Keratinocyte (primary cell): ENCODE results near the gene LHX4. TPM values are rescaled to one million over a fixed set of nuclear protein-coding genes. Genes with fewer than 3 reads are reported as not detected.
"Not testable (repeated sequence)": the region's sequence is repeated elsewhere in the genome, so short reads cannot be mapped to it uniquely, and the experiment has no call there.

ENCODE experiments used
- DNase-seq: peaks from one replicate; pipeline ENCODE4 v3.0.0-alpha.2; 2011; ENCODE audit warnings: low read depth, missing footprints, low spot score
- FAIRE-seq: peaks from 2 replicates; lab custom pipeline; 2011; peaks lifted over from hg19 to GRCh38; lab: Jason Lieb, UNC
- H2AFZ ChIP-seq: 2 replicates; pipeline ENCODE4 v1.6.0; 2012; ENCODE audit warnings: low read length, control low read depth, inconsistent platforms; ENCODE audit not compliant: control insufficient read depth
- H3K27ac ChIP-seq: 2 replicates; pipeline ENCODE4 v1.5.1; 2011; ENCODE audit warnings: low read length; ENCODE audit not compliant: control insufficient read depth, insufficient read depth
- H3K27me3 ChIP-seq: 3 replicates; pipeline ENCODE4 v1.6.0; 2011; ENCODE audit warnings: low read length; ENCODE audit not compliant: control insufficient read depth, insufficient read depth; ENCODE audit errors: extremely low read depth
- H3K36me3 ChIP-seq, 2 experiments: 2 replicates in 1 of 2; 3 replicates in 1 of 2; pipeline ENCODE4 v1.5.1; 2011; ENCODE audit warnings: low read length in 2 of 2, mild to moderate bottlenecking in 1 of 2; ENCODE audit not compliant: control insufficient read depth in 2 of 2, insufficient read depth in 2 of 2; ENCODE audit errors: extremely low read depth in 1 of 2
- H3K4me1 ChIP-seq: 3 replicates; pipeline ENCODE4 v1.5.1; 2011; ENCODE audit warnings: low read length; ENCODE audit not compliant: control insufficient read depth, insufficient read depth; ENCODE audit errors: extremely low read depth
- H3K4me2 ChIP-seq: 3 replicates; pipeline ENCODE4 v1.6.0; 2011; ENCODE audit warnings: low read depth, low read length; ENCODE audit not compliant: control insufficient read depth, insufficient read depth; ENCODE audit errors: extremely low read depth
- H3K4me3 ChIP-seq, 3 experiments: fragments of 200-600 bp in 1 of 3; sonication (generic) in 1 of 3; 2 replicates in 2 of 3; 3 replicates in 1 of 3; pipeline ENCODE4 v1.5.1; 2011 to 2016; ENCODE audit warnings: low read length in 3 of 3, mild to moderate bottlenecking in 3 of 3, control low read depth in 2 of 3, inconsistent platforms in 1 of 3, low read depth in 1 of 3, mixed read lengths in 1 of 3, mixed run types in 1 of 3, moderate library complexity in 1 of 3; ENCODE audit not compliant: control insufficient read depth in 2 of 3, insufficient read depth in 2 of 3; ENCODE audit errors: extremely low read depth in 1 of 3
- H3K79me2 ChIP-seq: 2 replicates; pipeline ENCODE4 v1.6.0; 2012; ENCODE audit warnings: low read length; ENCODE audit not compliant: control insufficient read depth, insufficient read depth
- H3K9ac ChIP-seq: 3 replicates; pipeline ENCODE4 v1.6.0; 2011; ENCODE audit warnings: low read length; ENCODE audit not compliant: control insufficient read depth, insufficient read depth; ENCODE audit errors: extremely low read depth
- H3K9me1 ChIP-seq: 3 replicates; pipeline ENCODE4 v1.6.0; 2011; ENCODE audit warnings: low read length; ENCODE audit not compliant: control insufficient read depth, insufficient read depth; ENCODE audit errors: extremely low read depth
- H3K9me3 ChIP-seq: 2 replicates; pipeline ENCODE4 v1.5.1; 2012; ENCODE audit warnings: low read depth, low read length; ENCODE audit not compliant: control insufficient read depth
- H4K20me1 ChIP-seq: 3 replicates; pipeline ENCODE4 v1.6.0; 2011; ENCODE audit warnings: low read length; ENCODE audit not compliant: control insufficient read depth, insufficient read depth; ENCODE audit errors: extremely low read depth
- CTCF ChIP-seq, 3 experiments: IDR thresholded peaks in 1 of 3; conservative IDR thresholded peaks in 1 of 3; optimal IDR thresholded peaks in 1 of 3; 2 replicates in 2 of 3; 3 replicates in 1 of 3; pipeline versions ENCODE3 to v1.5.1; 2011; ENCODE audit warnings: low read length in 3 of 3, mild to moderate bottlenecking in 3 of 3, moderate library complexity in 2 of 3, control low read depth in 1 of 3, inconsistent platforms in 1 of 3; ENCODE audit not compliant: insufficient read depth in 2 of 3; ENCODE audit errors: extremely low read depth in 1 of 3
- EZH2 ChIP-seq: IDR thresholded peaks from one replicate; pipeline ENCODE4 v1.6.1; 2012; ENCODE audit warnings: inconsistent platforms, mild to moderate bottlenecking, low read length, moderate library complexity
- dilution Hi-C: fragments of 300-500 bp; cut with MboI; formaldehyde crosslinking; loops from one replicate; pipeline ENCODE4 v1.7.0; 2020; ENCODE audit warnings: low sequenced_read_pairs; ENCODE audit not compliant: extremely low pct_ligation_motif_present
- polyA plus RNA-seq, 5 experiments: library from polyadenylated mRNA; depleted of rRNA in 3 of 5; stranded (reverse) in 3 of 5; stranded (forward) in 1 of 5; unstranded in 1 of 5; fragments of >200 nt; gene quantifications; 1 replicate in 1 of 5; 2 replicates in 3 of 5; 3 replicates in 1 of 5; pipeline versions ENCODE4 v1.2.1 to v1.2.3, GENCODE V29; 2011 to 2012; ENCODE audit warnings: missing spikeins in 2 of 5, low read depth in 1 of 5, low replicate concordance in 1 of 5

LHX4 gene
- polyA plus RNA-seq, 1 donor (not counting 4 experiments of a cell fraction or from before 2014, with no cell fraction given) = not detected

DNA sequence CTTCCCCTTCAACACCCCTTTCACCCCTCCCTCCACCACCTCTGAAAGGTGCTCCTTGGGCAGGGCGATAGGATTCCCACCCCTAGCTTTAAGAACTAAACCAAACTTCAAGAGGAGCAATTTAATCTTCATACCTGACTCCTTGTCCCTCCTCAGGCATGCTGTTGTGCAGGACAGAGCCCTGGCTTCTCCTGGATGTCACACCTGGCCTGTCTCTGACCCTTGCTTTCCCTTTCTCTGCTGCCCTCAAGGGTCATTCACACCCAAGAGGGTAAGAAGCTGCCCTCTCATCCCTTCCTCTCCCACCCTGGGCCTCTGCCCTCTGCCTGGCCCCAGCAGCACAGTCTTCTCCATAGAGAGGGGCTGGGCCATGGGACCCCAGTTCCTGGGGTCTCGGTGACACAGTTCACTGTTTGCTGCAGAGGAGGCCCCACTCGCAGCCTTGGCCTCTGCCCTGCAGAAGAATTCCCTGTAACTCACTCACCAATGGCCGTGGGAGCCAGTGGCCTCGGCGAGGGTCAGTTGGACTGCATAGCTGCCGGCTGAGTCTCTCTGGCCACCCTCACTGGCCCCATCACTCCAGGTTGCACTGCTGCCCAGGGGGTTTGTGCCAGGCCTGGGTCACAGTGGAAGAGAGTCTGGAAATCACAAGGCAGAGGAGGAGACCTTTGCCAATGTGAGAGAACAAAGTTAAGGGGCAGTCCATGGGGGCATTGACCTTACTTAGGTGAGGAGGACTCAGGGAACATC is 28.4 kb upstream of the LHX4 start:
- peaks cover 4% of the 10 kb centered on the region in 2 experiments for H3K36me3 ChIP-seq
- H3K4me1 ChIP-seq = peaks cover 3% of the 10 kb centered on the region
- H3K9ac ChIP-seq = no peak overlapping the region
- no peaks in the 10 kb centered on the region for H4K20me1 ChIP-seq
- no peak overlapping the region for H3K4me2 ChIP-seq
- H3K27me3 ChIP-seq = no peaks in the 10 kb centered on the region
- no peak for DNase-seq
- H2AFZ ChIP-seq = no peak overlapping the region
- dilution Hi-C loops = no loop called here
- H3K4me3 ChIP-seq = no peak overlapping the region
- no peaks in the 10 kb centered on the region for H3K9me1 ChIP-seq
- no peak overlapping the region for H3K27ac ChIP-seq
- no peaks in the 10 kb centered on the region for H3K79me2 ChIP-seq
- no peak for FAIRE-seq
- no peak for TF ChIP-seq EZH2
- no peak for TF ChIP-seq CTCF (optimal IDR thresholded peaks at IDR 0.05 in 1 of 3, IDR thresholded peaks at IDR 0.05 in 1 of 3, conservative IDR thresholded peaks at IDR 0.05 in 1 of 3; ENCODE audit: extremely low read depth in 1 of 3, insufficient read depth in 2 of 3, low read length in 3 of 3)
- H3K9me3 ChIP-seq = no peaks in the 10 kb centered on the region

- H3K27ac ChIP-seq, H3K36me3 ChIP-seq, dilution Hi-C loops, FAIRE-seq, H3K9me1 ChIP-seq, H4K20me1 ChIP-seq, H3K4me2 ChIP-seq, H3K27me3 ChIP-seq, H3K9ac ChIP-seq, H3K79me2 ChIP-seq, H2AFZ ChIP-seq, H3K4me3 ChIP-seq, DNase-seq, H3K4me1 ChIP-seq, H3K9me3 ChIP-seq: not testable (repeated sequence)
Observed at GRCh38 chr1:180202588-180202987, 27.5 kb upstream of the LHX4 start.

- Histone ChIP-seq H3K4me1 (no peaks in the 10 kb centered on the region), H3K4me2 (no peak overlapping the region), H3K79me2 (no peaks in the 10 kb centered on the region), H3K9ac (no peak overlapping the region), H2AFZ (no peak overlapping the region), H3K4me3 (no peak overlapping the region), H3K27me3 (no peaks in the 10 kb centered on the region), H3K36me3 (no peaks in the 10 kb centered on the region), H4K20me1 (no peaks in the 10 kb centered on the region), H3K9me3 (no peaks in the 10 kb centered on the region), H3K27ac (no peak overlapping the region), H3K9me1 (no peaks in the 10 kb centered on the region)
- DNase-seq (no peak), FAIRE-seq (no peak)
- dilution Hi-C loops = no loop called here
- TF ChIP-seq CTCF (optimal IDR thresholded peaks at IDR 0.05 in 1 of 3, IDR thresholded peaks at IDR 0.05 in 1 of 3, conservative IDR thresholded peaks at IDR 0.05 in 1 of 3; ENCODE audit: extremely low read depth in 1 of 3, insufficient read depth in 2 of 3, low read length in 3 of 3) = no peak
- TF ChIP-seq EZH2 = no peak
Observed at GRCh38 chr1:180204231-180204630, 25.8 kb upstream of the LHX4 start.
